Type B pancreatic cell (in vitro differentiated cells): ENCODE results near the gene C1QTNF3. TPM values are rescaled to one million over a fixed set of nuclear protein-coding genes. Genes with fewer than 3 reads are reported as not detected.

Experiments used
- DNase-seq: peaks from one replicate; pipeline ENCODE4 v3.0.0; 2021; ENCODE audit warnings: mixed read lengths; ENCODE audit not compliant: unreplicated experiment; ENCODE audit errors: extremely low spot score
- H3K27ac Mint-ChIP-seq: 2 replicates; pipeline ENCODE4 v1.8.0; 2021; ENCODE audit warnings: mild to moderate bottlenecking, mixed read lengths
- H3K27me3 Mint-ChIP-seq: 2 replicates; pipeline ENCODE4 v1.8.0; 2021; ENCODE audit warnings: mixed read lengths
- H3K36me3 Mint-ChIP-seq: 2 replicates; pipeline ENCODE4 v1.8.0; 2021; ENCODE audit warnings: mixed read lengths
- H3K4me1 Mint-ChIP-seq: one replicate; pipeline ENCODE4 v1.8.0; 2021; ENCODE audit warnings: mixed read lengths; ENCODE audit not compliant: unreplicated experiment
- H3K4me3 Mint-ChIP-seq: 2 replicates; pipeline ENCODE4 v1.8.0; 2021; ENCODE audit warnings: mild to moderate bottlenecking, mixed read lengths
- H3K9me3 Mint-ChIP-seq: 2 replicates; pipeline ENCODE4 v1.8.0; 2021; ENCODE audit warnings: mixed read lengths
- CTCF ChIP-seq: fragments of 200-600 bp; sonication (generic); conservative IDR thresholded peaks from 2 replicates; pipeline ENCODE4 v1.5.0; 2021; ENCODE audit warnings: antibody characterized with exemption, mild to moderate bottlenecking
- total RNA-seq: library from RNA; stranded (reverse); gene quantifications from 2 replicates; pipeline ENCODE4 v1.2.1, GENCODE V29; 2021; ENCODE audit warnings: low replicate concordance

Gene C1QTNF3
- total RNA-seq, 1 donor from 2014 or later = 5.1 TPM

GRCh38 chr5:34045023-34045422, 2.0 kb upstream of the C1QTNF3 start:
- TF ChIP-seq CTCF = no peak
- no peaks in the 10 kb centered on the region for H3K9me3 Mint-ChIP-seq
- no peak for DNase-seq
- no peaks in the 10 kb centered on the region for H3K27me3 Mint-ChIP-seq
- H3K36me3 Mint-ChIP-seq = peaks cover 4% of the 10 kb centered on the region
- H3K4me3 Mint-ChIP-seq = no peak overlapping the region
- peaks cover 5% of the 10 kb centered on the region for H3K4me1 Mint-ChIP-seq
- no peak overlapping the region for H3K27ac Mint-ChIP-seq

GRCh38 chr5:34042321-34042720, 692 bp downstream of the C1QTNF3 start:
- no peak overlapping the region for H3K27ac Mint-ChIP-seq
- peaks cover 9% of the 10 kb centered on the region for H3K4me1 Mint-ChIP-seq
- no peak for DNase-seq
- no peaks in the 10 kb centered on the region for H3K36me3 Mint-ChIP-seq
- H3K27me3 Mint-ChIP-seq = no peaks in the 10 kb centered on the region
- H3K4me3 Mint-ChIP-seq = no peak overlapping the region
- no peak for TF ChIP-seq CTCF
- peaks cover 7% of the 10 kb centered on the region for H3K9me3 Mint-ChIP-seq

- H3K4me3 Mint-ChIP-seq = no peak overlapping the region
- DNase-seq = no peak
- H3K36me3 Mint-ChIP-seq = no peaks in the 10 kb centered on the region
- no peaks in the 10 kb centered on the region for H3K27me3 Mint-ChIP-seq
- no peak for TF ChIP-seq CTCF
- H3K27ac Mint-ChIP-seq = no peak overlapping the region
- H3K9me3 Mint-ChIP-seq = peaks cover 7% of the 10 kb centered on the region
- peaks cover 9% of the 10 kb centered on the region for H3K4me1 Mint-ChIP-seq
These were observed 1.6 kb downstream of the C1QTNF3 start for GRCh38 chr5:34041247-34041972.

- no peaks in the 10 kb centered on the region for H3K27me3 Mint-ChIP-seq
- no peak for DNase-seq
- TF ChIP-seq CTCF = no peak
- peaks cover 7% of the 10 kb centered on the region for H3K9me3 Mint-ChIP-seq
- H3K4me1 Mint-ChIP-seq = peaks cover 9% of the 10 kb centered on the region
- H3K27ac Mint-ChIP-seq = no peak overlapping the region
- no peaks in the 10 kb centered on the region for H3K36me3 Mint-ChIP-seq
- H3K4me3 Mint-ChIP-seq = no peak overlapping the region
These were observed 2.5 kb downstream of the C1QTNF3 start for GRCh38 chr5:34040472-34040871.

GRCh38 chr5:34039398-34040157, 3.4 kb downstream of the C1QTNF3 start:
- no peak for DNase-seq
- Mint-ChIP-seq H3K4me3 (no peak overlapping the region), H3K27me3 (no peaks in the 10 kb centered on the region), H3K27ac (no peak overlapping the region), H3K4me1 (peaks cover 9% of the 10 kb centered on the region), H3K36me3 (no peaks in the 10 kb centered on the region), H3K9me3 (peaks cover 7% of the 10 kb centered on the region)
- TF ChIP-seq CTCF = no peak
